Sigmoid colon (tissue), 7 donors: ENCODE data around the gene PIGV. TPM values are rescaled to one million over a fixed set of nuclear protein-coding genes. Genes with fewer than 3 reads are reported as not detected.

Experiments used
- DNase-seq: peaks from one replicate; pipeline ENCODE4 v3.0.0-alpha.2; 2019
- H3K27ac ChIP-seq, 4 donors: fragments of 200-600 bp; sonication (generic); one replicate each; pipeline ENCODE4 v1.5.1; 2016 to 2019; ENCODE audit warnings: mild to moderate bottlenecking in 1 of 4
- H3K27me3 ChIP-seq, 3 donors: fragments of 200-600 bp; sonication (generic); one replicate each; pipeline ENCODE4 v1.5.1; 2019; ENCODE audit warnings: mild to moderate bottlenecking in 1 of 3
- H3K36me3 ChIP-seq, 4 donors: fragments of 200-600 bp; sonication (generic); one replicate each; pipeline ENCODE4 v1.5.1; 2016 to 2019
- H3K4me1 ChIP-seq, 4 donors: fragments of 200-600 bp; sonication (generic); one replicate each; pipeline ENCODE4 v1.5.1; 2017 to 2019
- H3K4me3 ChIP-seq, 4 donors: fragments of 200-600 bp; sonication (generic); one replicate each; pipeline ENCODE4 v1.5.1; 2017 to 2019; ENCODE audit warnings: mild to moderate bottlenecking in 2 of 4, moderate library complexity in 1 of 4
- H3K9me3 ChIP-seq, 4 donors: fragments of 200-600 bp in 3 of 4; sonication (generic) in 3 of 4; one replicate each; pipeline versions ENCODE4 v1.5.1 to v1.6.1; 2013 to 2019
- CTCF ChIP-seq, 4 experiments: fragments of 450-650 bp in 3 of 4; fragments of 200-600 bp in 1 of 4; IDR thresholded peaks; one replicate each; pipeline ENCODE4 v1.5.1; 2016 to 2019; ENCODE audit warnings: antibody characterized with exemption in 4 of 4, mild to moderate bottlenecking in 3 of 4, moderate library complexity in 2 of 4
- EP300 ChIP-seq, 4 donors: sonication (generic); formaldehyde crosslinking; IDR thresholded peaks; one replicate each; pipeline ENCODE4 v1.6.1; 2017; ENCODE audit warnings: antibody characterized with exemption in 4 of 4
- POLR2A ChIP-seq, 2 donors: fragments of 450-650 bp; IDR thresholded peaks; one replicate each; pipeline ENCODE4 v1.6.1; 2016; ENCODE audit warnings: antibody characterized with exemption in 2 of 2, mild to moderate bottlenecking in 2 of 2, moderate library complexity in 2 of 2
- POLR2AphosphoS5 ChIP-seq, 4 donors: sonication (generic); formaldehyde crosslinking; IDR thresholded peaks; one replicate each; pipeline ENCODE4 v1.6.1; 2017; ENCODE audit warnings: antibody characterized with exemption in 4 of 4
- WGBS, 2 donors: extraction: QIAGEN DNeasy Blood & Tissue Kit; methylation state at CpG; one replicate each; pipeline ENCODE4 v1.1.7; 2013; 5-methylcytosine and 5-hydroxymethylcytosine counted together
- intact Hi-C: fragments of 100-400 bp; cut with DNase I; formaldehyde crosslinking; loops from one replicate; pipeline ENCODE4 v1.15.1; 2023
- polyA plus RNA-seq, 3 donors: library from polyadenylated mRNA; stranded (reverse); fragments of 200-250 nt; gene quantifications; one replicate each; pipeline ENCODE4 v1.2.3, GENCODE V29; 2013
- total RNA-seq, 4 donors: library from RNA; depleted of rRNA; stranded (reverse); fragments of >200 nt; gene quantifications; one replicate each; pipeline ENCODE4 v1.1.0, GENCODE V29; 2016
- donor health status: healthy with polysubstance abuse.
- donor health status: Bipolar disorder and iron deficiency.
- donor health status: healthy.

Gene PIGV
- total and polyA plus RNA-seq, 7 donors = 5.1 to 24.9 (median 11.5) TPM

- H3K36me3 ChIP-seq = peaks cover 43 to 100% (median 70%) of the 10 kb centered on the region in 4 donors
- TF ChIP-seq POLR2AphosphoS5 (IDR thresholded peaks at IDR 0.05) = no peak
- no peak for TF ChIP-seq CTCF (IDR thresholded peaks at IDR 0.05)
- TF ChIP-seq EP300 (IDR thresholded peaks at IDR 0.05) = no peak
- no peak for TF ChIP-seq POLR2A (IDR thresholded peaks at IDR 0.05)
Observed at GRCh38 chr1:26775666-26776065, 12.1 kb upstream of the PIGV start.

DNA sequence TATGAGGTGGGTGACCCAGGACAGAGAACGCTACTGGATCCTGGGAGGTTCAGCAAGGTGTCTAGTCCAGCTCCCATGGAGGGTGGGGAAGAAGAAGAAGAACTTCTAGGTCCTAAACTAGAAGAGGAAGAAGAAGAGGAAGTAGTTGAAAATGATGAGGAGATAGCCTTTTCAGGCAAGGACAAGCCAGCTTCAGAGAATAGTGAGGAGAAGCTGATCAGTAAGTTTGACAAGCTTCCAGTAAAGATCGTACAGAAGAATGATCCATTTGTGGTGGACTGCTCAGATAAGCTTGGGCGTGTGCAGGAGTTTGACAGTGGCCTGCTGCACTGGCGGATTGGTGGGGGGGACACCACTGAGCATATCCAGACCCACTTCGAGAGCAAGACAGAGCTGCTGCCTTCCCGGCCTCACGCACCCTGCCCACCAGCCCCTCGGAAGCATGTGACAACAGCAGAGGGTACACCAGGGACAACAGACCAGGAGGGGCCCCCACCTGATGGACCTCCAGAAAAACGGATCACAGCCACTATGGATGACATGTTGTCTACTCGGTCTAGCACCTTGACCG lies 8.6 kb upstream of the PIGV start:
- DNase-seq = no peak
- Histone ChIP-seq H3K36me3 (peaks cover 23 to 69% (median 48%) of the 10 kb centered on the region in 4 donors), H3K27ac (no peak overlapping the region), H3K4me3 (no peak overlapping the region), H3K9me3 (no peaks in the 10 kb centered on the region), H3K4me1 (peaks cover 0 to 48% (median 40%) of the 10 kb centered on the region in 4 donors), H3K27me3 (no peaks in the 10 kb centered on the region)
- intact Hi-C loops = loop anchor here (5.0 kb wide), 1 partner anchor 52 kb away; no protein-coding TSS in a partner anchor
- WGBS, 2 donors = 84 to 86% methylated on average over 11 of the region's 11 CpGs
- no peak for TF ChIP-seq EP300 (IDR thresholded peaks at IDR 0.05)
- TF ChIP-seq POLR2AphosphoS5 (IDR thresholded peaks at IDR 0.05) = no peak
- TF ChIP-seq CTCF (IDR thresholded peaks at IDR 0.05) = no peak
- no peak for TF ChIP-seq POLR2A (IDR thresholded peaks at IDR 0.05)

More at GRCh38 chr1:26775666-26776065, 12.1 kb upstream of the PIGV start:
- H3K27ac ChIP-seq = peak overlapping the region in 3 of 4 donors; percentile 6 to 50 (median 39)
- peaks cover 0 to 38% (median 35%) of the 10 kb centered on the region in 4 donors for H3K4me1 ChIP-seq
- H3K9me3 ChIP-seq = no peaks in the 10 kb centered on the region
- H3K27me3 ChIP-seq = no peaks in the 10 kb centered on the region
- intact Hi-C loops = loop anchor here (5.0 kb wide), 1 partner anchor 48 kb away; no protein-coding TSS in a partner anchor
- DNase-seq = no peak
- WGBS, 2 donors = 73 to 82% methylated on average over 4 of the region's 4 CpGs
- H3K4me3 ChIP-seq = no peak overlapping the region

DNA sequence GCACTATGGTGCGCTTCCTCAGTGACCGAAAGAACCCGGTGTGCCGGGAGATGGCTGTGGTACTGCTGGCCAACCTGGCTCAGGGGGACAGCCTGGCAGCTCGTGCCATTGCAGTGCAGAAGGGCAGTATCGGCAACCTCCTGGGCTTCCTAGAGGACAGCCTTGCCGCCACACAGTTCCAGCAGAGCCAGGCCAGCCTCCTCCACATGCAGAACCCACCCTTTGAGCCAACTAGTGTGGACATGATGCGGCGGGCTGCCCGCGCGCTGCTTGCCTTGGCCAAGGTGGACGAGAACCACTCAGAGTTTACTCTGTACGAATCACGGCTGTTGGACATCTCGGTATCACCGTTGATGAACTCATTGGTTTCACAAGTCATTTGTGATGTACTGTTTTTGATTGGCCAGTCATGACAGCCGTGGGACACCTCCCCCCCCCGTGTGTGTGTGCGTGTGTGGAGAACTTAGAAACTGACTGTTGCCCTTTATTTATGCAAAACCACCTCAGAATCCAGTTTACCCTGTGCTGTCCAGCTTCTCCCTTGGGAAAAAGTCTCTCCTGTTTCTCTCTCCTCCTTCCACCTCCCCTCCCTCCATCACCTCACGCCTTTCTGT lies 7.3 kb upstream of the PIGV start:
- WGBS, 2 donors = 92 to 95% methylated on average over 21 of the region's 21 CpGs

DNA sequence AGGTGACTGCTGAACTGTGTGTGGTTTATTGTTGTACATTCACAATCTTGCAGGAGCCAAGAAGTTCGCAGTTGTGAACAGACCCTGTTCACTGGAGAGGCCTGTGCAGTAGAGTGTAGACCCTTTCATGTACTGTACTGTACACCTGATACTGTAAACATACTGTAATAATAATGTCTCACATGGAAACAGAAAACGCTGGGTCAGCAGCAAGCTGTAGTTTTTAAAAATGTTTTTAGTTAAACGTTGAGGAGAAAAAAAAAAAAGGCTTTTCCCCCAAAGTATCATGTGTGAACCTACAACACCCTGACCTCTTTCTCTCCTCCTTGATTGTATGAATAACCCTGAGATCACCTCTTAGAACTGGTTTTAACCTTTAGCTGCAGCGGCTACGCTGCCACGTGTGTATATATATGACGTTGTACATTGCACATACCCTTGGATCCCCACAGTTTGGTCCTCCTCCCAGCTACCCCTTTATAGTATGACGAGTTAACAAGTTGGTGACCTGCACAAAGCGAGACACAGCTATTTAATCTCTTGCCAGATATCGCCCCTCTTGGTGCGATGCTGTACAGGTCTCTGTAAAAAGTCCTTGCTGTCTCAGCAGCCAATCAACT lies 6.4 kb upstream of the PIGV start:
- no peaks in the 10 kb centered on the region for H3K9me3 ChIP-seq
- DNase-seq = no peak
- no peak overlapping the region for H3K4me3 ChIP-seq
- peaks cover 10 to 48% (median 34%) of the 10 kb centered on the region in 4 donors for H3K36me3 ChIP-seq
- 83 to 85% methylated on average over 11 of the region's 11 CpGs for WGBS, 2 donors
- H3K4me1 ChIP-seq = peaks cover 0 to 58% (median 51%) of the 10 kb centered on the region in 4 donors
- intact Hi-C loops = loop anchor here (5.0 kb wide), 1 partner anchor 39 kb away; no protein-coding TSS in a partner anchor
- H3K27me3 ChIP-seq = no peaks in the 10 kb centered on the region
- TF ChIP-seq POLR2A (IDR thresholded peaks at IDR 0.05) (no peak), POLR2AphosphoS5 (IDR thresholded peaks at IDR 0.05) (no peak), EP300 (IDR thresholded peaks at IDR 0.05) (no peak), CTCF (IDR thresholded peaks at IDR 0.05) (no peak)
- peak overlapping the region in 1 of 4 donors; percentile 95 for H3K27ac ChIP-seq

More for the DNA sequence above, 7.3 kb upstream of the PIGV start:
- H3K27ac ChIP-seq = no peak overlapping the region
- no peaks in the 10 kb centered on the region for H3K27me3 ChIP-seq
- no peak for DNase-seq
- intact Hi-C loops = loop anchor here (5.0 kb wide), 1 partner anchor 38 kb away; no protein-coding TSS in a partner anchor
- no peak overlapping the region for H3K4me3 ChIP-seq
- no peaks in the 10 kb centered on the region for H3K9me3 ChIP-seq
- TF ChIP-seq POLR2AphosphoS5 (IDR thresholded peaks at IDR 0.05) (no peak), EP300 (IDR thresholded peaks at IDR 0.05) (no peak), CTCF (IDR thresholded peaks at IDR 0.05) (no peak), POLR2A (IDR thresholded peaks at IDR 0.05) (no peak)
- H3K4me1 ChIP-seq = peaks cover 0 to 55% (median 46%) of the 10 kb centered on the region in 4 donors
- peaks cover 10 to 57% (median 36%) of the 10 kb centered on the region in 4 donors for H3K36me3 ChIP-seq
